Fibroblast of lung (primary cell): Measurements from ENCODE around the gene PRDM11.

Source experiments
- EZH2 ChIP-seq: IDR thresholded peaks from 2 replicates; pipeline ENCODE4 v1.5.1; 2012; ENCODE audit warnings: low read length, control low read depth, mild to moderate bottlenecking; ENCODE audit errors: missing control alignments
- TF ChIP-seq, protein P1 (sequence below), 2 donors: IDR thresholded peaks in 1 of 2; conservative IDR thresholded peaks in 1 of 2; 1 replicate in 1 of 2; 2 replicates in 1 of 2; pipeline ENCODE4 v1.5.1; 2011 to 2012; ENCODE audit warnings: low read length in 2 of 2, control low read depth in 1 of 2, inconsistent platforms in 1 of 2, low read depth in 1 of 2, mild to moderate bottlenecking in 1 of 2

DNA sequence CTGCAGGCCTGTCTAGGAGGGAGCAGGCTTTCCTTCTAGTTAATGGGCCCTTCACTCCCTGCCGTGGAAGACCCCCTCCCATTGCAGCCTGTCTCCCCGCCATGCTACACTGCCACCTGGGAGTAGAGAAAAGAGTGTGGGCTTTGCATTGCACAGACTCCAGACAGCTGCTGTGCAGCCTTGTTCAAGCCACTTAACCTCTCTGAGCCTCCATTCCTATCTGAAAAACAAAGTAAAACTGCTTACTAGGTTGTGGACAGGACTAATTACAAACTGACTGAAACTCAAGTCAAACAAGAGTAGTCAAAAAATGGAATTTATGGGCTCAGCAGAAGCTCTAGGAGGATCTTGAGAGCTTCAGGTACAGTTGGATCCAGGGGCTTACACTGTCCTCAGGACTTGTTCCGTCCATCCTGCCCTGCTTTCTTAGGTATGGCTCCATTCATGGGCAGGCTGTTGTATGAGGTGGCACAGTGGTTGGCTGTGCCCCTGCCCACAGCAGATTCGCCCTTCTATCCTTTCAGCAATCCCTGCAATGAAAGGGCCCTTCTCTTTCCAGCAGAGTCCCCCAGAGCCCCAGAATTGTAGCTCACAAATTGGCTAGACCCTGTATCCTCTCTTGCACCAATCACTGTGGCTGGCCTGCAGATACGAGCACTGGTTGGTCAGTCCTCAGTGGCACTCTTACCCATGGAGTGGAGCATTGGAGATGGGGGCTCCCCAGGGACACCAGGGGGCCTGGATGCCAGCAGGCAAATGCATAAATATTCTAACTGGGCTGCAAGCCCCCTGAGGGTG, 19.6 kb downstream of the PRDM11 start:
- TF ChIP-seq, protein P1, sequence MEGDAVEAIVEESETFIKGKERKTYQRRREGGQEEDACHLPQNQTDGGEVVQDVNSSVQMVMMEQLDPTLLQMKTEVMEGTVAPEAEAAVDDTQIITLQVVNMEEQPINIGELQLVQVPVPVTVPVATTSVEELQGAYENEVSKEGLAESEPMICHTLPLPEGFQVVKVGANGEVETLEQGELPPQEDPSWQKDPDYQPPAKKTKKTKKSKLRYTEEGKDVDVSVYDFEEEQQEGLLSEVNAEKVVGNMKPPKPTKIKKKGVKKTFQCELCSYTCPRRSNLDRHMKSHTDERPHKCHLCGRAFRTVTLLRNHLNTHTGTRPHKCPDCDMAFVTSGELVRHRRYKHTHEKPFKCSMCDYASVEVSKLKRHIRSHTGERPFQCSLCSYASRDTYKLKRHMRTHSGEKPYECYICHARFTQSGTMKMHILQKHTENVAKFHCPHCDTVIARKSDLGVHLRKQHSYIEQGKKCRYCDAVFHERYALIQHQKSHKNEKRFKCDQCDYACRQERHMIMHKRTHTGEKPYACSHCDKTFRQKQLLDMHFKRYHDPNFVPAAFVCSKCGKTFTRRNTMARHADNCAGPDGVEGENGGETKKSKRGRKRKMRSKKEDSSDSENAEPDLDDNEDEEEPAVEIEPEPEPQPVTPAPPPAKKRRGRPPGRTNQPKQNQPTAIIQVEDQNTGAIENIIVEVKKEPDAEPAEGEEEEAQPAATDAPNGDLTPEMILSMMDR (conservative IDR thresholded peaks at IDR 0.05 in 1 of 2, IDR thresholded peaks at IDR 0.05 in 1 of 2; ENCODE audit: low read depth in 1 of 2, low read length in 2 of 2) = no peak
- TF ChIP-seq EZH2 = no peak
